Measurements from ENCODE around the gene DPY19L1.
"Not testable (repeated sequence)": the region's sequence is repeated elsewhere in the genome, so short reads cannot be mapped to it uniquely, and the experiment has no call there.

DPY19L1 gene

GRCh38 chr7:34912236-34912635 lies 125.0 kb downstream of the DPY19L1 start:
- no peak for DNase-seq

- DNase-seq = peak; percentile 14
These were observed 130.9 kb downstream of the DPY19L1 start for GRCh38 chr7:34906266-34906850.

GRCh38 chr7:34904987-34905386 lies 132.3 kb downstream of the DPY19L1 start:
- DNase-seq = no peak

DNA sequence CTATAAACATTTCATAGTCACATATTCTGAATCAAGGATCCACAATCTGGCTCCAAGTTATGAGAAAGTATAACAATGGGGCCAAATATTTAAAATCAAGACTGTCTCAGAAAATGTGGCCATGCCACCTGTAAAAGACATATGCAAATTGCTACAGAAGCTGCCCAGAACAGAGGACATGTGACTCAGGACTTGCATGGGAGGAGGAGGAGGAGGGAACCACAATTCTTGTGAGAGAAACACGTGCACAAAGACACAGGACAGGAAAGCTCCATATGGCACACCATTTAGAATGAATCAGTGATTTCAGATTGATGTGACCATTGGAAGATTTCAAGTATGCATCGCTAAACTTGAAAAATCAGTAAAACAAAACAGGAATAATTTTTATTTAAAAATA lies 133.4 kb downstream of the DPY19L1 start:
- DNase-seq = not testable (repeated sequence)

DNA sequence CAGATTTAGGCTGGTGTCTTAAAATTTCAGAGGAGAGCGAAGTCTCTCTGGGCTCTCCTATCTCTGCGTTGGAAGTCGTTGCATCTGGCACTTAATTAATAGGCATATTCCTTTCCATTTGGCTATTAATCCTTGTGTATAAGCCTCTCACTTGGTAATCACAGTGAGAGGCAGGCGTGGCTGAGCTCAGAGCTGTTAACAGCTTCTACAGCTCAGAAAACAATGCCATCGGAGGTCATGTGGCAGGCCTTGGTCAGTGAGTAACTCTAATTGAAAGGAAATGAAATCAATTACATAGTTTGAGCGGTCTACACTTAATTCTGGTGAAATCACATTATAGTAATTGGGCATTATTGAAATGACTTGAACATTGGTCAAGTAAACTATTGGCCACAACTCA lies 135.1 kb downstream of the DPY19L1 start:
- no peak for DNase-seq

DNA sequence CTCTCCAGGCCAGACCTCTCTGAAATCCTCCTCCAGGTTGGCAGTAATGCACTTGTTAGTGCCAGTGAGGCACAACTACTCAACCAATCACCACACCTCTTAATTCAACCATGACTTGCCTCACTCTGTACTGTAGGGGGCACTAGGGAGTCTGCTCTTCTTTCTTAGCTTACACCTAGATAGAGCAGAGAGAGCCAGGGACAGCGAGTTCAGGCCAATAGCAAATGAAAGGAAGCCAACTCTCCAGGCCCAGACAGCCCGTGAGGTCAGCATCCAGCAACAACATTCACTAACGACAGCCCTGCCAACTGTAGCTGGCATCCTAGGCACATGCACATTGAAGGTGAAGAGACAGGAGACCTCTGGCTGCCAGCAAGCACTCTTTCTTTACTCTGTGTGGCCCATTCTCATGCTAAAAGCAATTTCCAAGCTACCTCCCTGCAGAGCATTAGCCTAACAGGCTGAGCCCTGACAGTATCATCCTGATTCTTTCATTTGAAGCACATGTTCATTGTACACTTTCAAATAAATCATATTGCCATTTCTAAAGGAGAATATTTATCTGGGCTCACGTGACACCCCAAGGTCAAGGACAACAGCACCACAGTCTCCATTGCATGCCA lies 136.3 kb downstream of the DPY19L1 start:
- DNase-seq = no peak

DNA sequence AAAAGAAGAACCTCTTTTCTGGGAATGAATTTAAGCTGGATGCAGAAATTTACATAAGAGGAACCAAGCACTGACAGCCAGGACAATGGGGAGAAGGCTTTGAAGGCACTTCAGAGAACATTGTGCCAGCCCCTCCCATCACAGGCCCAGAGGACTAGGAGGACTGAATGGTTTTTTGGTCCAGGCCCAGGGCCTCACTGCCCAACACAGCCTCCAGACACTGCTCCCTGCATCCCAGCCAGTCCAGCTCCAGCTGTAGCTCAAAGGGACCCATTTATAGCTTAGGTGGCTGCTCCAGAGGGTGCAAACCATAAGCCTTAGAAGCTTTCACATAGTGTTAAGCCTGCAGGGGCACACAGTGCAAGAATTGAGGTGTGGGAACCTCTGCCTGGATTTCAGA lies 142.1 kb downstream of the DPY19L1 start:
- DNase-seq = no peak

- DNase-seq = no peak
These were observed 147.3 kb downstream of the DPY19L1 start for GRCh38 chr7:34889951-34890350.

DNA sequence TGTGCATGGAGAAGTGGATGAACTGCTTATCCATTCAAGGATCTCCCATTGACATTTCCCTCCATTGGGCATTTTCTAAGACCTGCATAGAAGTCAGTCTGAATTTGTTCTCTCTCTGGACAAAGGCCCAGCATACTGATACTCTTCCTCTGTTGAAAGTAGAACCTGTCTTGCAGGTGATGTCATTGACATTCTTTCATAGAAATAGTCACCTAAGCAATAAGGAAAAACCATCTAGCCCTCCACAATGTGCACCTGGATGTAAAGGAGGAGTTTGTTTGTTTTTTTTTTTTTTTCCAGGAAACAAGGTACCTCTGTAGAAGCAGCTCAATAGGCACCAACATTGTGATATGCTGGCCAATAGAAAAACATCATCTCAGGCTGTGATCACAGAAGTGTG lies 150.4 kb downstream of the DPY19L1 start:
- no peak for DNase-seq

DNA sequence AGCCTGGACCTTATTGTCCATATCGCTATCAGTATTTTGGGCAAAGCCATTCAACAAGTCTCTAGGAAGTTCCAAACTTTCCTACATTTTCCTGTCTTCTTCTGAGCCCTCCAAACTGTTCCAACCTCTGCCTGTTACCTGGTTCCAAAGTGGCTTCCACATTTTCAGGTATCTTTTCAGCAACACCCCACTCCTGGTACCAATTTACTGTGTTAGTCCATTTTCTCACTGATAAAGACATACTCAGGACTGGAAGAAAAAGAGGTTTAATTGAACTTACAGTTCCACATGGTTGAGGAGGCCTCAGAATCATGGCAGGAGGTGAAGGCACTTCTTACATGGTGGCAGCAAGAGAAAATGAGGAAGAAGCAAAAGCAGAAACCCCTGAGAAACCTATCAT lies 153.4 kb downstream of the DPY19L1 start:
- not testable (repeated sequence) for DNase-seq

DNA sequence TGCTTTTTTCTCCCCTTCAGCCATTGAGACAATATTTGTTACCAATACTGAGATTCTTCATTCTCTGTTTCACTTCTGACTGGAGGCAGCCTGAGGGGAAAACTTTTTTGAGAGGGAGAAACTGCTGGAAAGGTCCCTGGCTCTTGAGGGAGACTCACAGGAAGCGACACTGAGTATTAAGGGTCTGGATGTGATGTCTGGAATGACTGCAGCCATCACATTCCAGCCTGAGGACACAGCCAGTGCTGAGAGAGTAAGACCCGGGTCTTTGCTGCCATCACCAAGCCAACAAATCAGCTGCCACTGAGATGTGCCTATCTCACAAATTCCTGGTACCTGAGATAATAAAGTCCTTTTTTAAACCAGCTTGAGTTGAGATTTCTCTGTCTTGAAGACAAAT lies 157.4 kb downstream of the DPY19L1 start:
- DNase-seq = no peak

- DNase-seq = not testable (repeated sequence)
These were observed 158.1 kb downstream of the DPY19L1 start for GRCh38 chr7:34878944-34879735.
